HG03108 (cell line): ENCODE data around the gene SULT2B1.

Experiments
- ATAC-seq: cut with Tn5 transposase; IDR thresholded peaks from one replicate; pipeline ENCODE4 v1.9.1; 2021; ENCODE audit warnings: moderate library complexity; ENCODE audit not compliant: unreplicated experiment

The SULT2B1 gene

DNA sequence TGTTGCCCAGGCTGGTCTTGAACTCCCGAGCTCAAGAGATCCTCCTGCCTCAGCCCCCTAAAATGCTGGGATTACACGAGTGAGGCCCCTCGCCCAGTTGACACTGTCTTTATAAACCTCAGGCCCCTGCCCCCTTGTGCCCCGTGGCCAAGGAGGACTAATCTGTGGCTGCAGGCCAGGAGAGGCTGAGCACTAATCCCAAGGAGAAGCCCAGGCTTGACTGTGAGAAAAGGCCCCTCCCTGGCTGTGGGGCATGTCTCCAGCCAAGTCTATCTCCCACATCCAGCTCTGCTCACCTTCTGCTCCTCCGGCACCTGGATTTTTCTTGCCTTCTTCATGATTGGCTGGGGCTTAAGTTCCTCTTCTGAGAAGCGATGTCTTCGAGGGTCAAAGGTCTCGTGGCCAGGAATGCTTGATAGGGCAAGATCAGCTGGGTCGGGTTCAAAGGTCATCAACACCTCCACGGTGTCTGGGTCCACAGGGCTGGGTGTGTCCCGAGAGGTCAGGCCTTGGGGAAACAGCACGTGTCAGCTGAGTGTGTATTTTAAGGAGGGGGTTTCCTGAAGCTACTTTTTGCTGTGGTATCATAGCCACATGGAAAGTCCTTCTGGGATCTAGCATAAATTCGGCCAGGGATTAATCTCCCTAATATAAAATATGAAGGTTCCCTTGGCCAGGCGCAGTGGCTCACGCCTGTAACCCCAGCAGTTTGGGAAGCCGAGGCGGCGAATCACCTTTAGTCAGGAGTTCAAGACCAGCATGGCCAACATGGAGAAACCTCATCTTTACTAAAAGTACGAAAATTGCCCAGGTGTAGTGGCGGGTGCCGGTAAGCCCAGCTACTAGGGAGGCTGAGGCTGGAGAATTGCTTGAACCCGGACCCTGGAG lies 81.4 kb downstream of the SULT2B1 start:
- no peak for ATAC-seq

DNA sequence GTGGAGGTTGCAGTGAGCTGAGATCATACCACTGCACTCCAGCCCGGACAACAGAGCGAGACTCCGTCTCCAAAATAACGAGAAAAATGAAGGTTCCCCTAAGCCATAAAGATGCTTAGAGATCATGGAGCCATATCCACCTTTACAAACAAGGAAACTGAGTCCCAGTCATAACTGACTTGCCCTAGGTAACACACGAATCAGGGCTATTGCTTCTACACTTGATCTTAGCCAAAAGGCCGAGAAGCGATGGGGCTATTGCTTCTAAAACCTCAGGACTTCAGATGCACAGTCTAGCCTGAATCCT lies 82.0 kb downstream of the SULT2B1 start:
- no peak for ATAC-seq

DNA sequence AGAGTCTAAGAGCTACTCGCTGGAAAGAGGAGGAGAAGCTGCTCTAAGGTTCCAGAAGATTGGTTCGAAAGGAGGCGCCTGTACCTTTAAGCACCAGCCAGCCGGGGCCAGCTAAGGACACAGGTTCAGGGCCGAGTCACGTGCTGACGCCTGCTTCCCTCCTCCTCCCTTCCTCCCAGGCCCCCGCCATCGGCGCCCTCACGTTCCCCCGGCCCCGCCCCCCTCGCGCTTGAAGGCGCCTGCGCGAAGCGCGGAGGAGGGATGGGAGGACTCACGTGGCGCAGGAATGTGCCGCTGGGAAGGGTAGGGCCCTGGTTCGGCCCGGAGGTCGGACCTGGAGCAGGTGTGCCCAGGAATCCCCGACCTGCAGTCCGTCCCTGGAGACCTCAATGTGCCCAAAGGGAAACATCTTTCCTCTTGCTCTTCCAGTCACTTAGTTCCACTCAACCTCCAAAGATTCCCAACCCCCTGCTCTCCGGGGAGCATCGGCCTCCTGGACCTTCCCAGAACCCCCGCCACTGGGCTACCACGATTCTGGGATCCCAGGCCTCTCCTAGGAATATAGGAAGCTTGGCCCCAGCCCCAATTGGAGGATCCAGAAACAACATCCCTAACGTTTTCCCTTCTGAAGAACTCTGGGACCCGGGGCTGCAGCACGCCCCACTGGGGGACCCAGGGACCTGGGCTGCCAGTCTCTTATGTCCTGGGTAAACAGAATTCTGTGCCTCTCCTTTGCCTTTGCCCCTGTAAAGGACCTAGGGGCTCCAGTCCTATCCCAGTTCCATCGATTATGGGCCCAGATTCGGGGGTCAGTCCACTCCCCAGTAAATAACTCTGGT lies 82.7 kb downstream of the SULT2B1 start:
- ATAC-seq: peak; percentile 23

DNA sequence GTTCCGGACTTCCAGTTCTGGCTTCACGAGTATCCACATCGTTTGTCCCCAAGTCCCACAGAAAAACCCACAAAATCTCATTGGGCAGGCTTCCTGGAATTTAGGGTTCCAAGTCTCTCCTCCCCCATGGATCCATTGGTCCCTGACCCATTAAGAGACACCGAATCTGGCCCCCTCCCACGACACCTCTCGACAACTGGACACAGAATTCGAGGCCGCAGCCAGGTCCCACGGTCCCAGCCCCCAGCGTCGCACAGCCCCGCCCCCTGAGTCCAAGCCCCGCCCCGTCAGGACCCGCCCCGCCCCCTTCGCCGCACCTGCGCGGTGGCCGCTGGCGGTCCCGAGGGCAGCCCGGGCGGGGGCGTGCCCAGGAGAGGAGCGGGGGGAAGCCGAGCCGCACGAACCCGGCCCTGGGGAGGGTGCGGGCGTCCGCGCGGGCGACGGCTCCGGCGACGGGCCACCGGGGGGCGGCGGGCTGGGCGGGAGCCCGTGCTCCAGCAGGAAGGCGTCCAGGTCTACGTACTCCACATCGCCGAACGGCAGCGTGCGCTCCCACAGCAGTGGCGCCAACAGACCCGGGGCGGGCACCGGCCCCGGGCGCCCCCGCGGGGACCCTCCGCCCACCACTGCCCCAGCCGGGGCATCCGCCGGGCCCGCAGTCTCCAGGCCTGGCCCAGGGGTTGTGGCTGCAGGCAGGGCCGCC lies 83.4 kb downstream of the SULT2B1 start:
- no peak for ATAC-seq

DNA sequence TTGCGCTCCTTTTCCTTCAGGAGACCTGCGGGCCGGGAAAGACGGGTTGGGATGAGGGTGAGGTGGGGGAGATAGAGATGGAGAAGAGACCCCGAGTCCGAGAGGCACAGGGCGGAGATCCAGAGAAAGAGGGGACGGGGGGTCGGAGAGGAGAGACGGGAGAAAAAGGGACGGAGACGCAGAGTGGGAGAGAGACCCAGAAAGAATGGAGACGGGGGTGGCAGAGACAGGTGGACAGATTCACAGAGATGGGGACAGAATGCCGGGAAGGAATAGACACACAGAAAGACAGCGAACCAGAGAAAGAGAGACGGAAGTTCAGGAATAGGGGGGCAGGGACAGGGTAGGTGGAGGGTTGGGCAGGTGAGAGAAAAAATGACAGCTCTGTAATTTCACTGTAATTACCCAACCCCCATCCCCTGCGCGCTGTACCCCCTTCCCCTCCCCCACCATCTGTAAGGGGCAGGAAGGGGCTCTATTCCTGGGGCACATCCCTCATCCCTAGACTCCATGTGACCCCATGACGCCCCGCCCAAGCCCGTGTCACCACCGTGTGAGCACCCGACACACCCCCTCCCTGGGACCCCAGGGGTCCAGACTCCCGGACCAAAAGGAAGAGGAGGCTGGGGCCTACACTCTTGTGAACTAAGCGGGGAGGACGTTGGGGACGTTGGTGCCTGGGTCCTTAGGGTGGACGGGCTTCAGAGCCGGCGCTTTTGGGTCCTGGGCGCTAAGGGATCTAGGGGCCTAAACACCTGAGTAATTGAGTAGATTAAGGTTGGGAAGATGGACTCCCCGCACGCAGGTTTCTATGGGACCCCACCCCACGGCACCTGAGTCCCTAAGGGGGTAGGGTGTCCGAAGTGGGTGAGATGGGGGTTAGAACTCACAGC lies 84.2 kb downstream of the SULT2B1 start:
- ATAC-seq: no peak

DNA sequence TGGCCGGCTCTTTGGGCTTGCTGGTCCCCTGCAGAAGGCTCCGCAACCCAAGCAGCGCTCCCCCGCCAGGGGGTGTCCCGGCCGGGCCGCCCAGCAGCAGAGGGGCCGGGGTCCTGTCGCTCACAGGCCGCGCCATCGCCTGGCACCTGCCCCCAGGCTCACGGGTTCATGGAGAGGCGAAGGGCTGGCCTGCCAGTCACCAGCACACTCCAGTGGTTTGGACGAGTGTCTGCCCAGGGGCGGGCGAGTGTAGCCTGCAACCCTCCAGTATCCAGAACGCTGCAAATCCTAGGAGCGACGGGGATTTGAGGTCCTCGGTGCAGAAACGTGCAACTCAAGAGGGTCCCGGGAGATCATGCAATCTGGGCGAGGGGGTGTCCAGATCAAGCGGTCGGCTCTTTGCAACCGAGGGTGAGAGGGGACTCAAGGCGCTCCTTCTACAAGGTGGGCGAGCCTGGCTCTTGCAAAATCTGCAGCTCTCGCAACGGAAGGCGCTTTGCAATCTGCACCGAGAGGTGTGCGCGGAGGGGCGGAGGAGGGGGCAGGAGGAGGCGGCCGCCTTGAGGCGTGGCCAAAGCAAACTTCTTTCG lies 85.0 kb downstream of the SULT2B1 start, which contains the start of gene DBP:
Gene DBP, minus strand, starts transcription at position 521 of the 590 bp plus-strand sequence. Its CDS starts 385 bp downstream, at position 136.
- ATAC-seq: peak; percentile 0

DNA sequence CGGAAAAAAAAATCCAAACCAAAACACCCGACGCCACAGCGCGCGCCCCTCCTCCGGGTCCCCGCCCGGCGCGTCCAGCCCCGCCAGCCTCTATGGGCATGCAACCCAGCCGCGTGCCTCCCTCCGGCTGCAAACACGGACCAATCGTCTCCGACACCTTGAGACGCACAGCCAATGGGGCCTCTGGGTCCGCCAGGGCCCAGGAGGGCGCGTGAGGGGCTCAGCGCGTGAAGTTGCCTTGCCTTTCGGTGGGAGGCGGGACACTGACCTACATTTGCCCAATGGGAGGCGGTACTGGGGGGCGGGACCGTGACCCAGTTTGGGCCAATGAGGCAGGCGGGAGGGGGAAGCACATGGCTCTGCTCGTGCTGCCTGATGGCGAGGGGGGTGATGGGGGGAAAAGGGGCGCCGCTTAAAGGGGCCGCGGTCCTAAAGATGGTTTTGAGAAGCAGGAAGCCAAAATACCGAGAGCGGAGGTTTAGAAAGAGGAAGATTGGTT lies 85.5 kb downstream of the SULT2B1 start:
- peak; percentile 66 for ATAC-seq

DNA sequence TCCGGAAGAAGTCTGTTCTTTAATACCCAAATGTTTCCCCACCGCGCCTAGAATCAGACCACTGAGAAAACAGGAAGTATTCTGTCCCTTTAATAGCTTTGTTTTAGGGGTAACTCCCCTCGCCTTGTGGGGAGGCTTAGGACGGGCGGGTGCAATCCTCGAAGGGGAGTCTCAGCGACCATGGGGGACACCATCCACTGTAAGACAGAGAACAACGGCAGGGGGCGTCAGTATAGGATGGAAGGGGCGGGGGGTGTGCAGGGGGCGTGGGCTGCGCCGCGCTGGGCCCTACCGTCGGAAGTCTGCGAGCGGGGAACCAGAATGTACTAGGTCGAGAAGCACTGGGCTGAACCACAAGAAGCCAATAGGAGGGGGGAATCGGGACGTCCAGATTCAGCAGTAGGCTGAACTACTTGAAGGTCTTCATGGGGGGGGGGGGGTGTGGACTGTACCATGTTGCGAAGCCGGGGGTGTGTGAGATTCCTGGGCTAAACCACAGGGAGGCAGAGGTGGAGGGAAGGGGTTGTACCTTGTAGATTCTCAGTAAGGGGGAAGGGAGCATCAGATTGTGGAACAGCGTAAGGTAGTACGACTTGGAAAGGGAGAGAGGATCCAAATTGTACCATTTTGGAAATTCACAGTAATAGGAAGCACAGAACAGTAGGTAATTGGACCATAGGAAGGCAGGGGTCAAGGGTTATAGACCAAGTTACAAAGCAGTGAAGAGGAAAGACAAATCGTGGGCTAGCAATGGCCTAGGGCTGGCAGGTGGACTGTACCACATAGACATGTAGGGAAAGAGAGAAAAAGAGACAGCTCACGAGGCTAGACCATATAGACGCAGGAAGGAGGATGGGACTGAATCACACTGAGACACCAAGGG lies 86.2 kb downstream of the SULT2B1 start:
- ATAC-seq: peak; percentile 3

DNA sequence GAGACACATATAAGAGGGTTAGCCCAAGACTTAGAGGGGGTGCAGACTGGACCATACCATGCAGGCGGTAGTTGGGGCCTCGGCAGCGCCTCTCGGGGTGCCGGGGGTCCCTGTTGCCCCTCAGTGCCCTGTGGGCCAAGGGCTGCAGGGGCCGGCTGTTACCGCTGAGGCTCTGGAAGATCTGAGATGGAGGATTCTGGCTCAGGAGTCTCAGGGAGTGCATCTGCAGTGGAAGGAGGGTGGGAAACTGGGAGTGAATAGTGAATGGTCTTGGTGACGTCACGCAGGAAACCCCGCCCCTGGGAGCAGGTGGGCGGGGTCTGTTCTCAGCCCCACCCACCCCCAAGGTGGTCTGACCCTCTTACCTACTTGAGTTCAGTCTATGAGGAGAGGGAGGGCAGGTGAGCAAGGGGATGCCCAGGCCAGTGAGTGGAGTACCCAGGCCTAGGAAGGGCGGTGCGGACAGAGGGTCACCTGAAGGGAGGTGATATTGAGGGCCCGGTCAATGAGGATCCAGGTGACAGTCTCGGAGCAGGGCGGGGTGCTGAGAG lies 86.9 kb downstream of the SULT2B1 start:
- ATAC-seq: no peak

DNA sequence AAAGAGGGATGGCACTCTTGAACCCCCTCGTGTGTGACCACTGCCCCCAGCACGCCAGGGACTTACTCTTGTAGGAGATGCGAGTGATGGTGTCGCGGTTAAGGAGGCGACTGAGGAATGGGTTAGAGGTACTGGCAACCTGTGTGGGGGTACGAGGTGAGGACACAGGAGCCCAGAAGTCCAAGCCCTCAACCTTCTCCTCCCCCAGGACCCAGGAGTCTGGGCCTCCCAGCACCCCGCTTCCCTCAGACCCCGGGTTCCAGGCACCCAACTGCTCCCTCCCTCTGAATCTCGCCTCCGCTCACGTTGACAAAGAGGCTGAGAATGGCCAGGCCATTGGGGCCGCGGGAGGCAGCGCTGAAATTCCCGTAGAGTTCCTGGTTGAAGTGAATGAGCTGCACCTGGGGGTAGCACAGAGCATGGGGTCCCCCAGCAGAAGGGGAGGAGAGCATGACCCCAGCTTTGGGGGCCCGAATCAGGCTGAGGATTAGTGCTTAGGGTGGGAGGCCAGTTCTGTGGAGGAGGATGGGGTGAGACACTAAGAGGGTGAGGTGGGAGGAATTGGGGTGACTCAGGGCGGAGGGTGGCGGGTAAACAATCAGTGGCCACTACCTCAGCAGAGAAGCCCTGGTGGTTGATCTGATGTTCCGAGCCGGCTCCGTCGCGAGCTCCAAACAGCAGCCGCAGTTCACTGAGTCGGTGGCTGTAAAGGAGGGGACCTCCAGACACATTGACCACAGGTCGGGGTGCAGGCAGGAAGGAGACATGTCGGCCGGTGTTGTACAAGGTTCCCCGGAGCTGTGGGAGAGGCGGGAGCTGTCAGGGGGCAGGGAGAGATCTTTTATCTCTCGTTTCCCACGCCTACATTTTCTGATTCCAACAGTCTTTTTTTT lies 87.8 kb downstream of the SULT2B1 start:
- ATAC-seq: no peak

DNA sequence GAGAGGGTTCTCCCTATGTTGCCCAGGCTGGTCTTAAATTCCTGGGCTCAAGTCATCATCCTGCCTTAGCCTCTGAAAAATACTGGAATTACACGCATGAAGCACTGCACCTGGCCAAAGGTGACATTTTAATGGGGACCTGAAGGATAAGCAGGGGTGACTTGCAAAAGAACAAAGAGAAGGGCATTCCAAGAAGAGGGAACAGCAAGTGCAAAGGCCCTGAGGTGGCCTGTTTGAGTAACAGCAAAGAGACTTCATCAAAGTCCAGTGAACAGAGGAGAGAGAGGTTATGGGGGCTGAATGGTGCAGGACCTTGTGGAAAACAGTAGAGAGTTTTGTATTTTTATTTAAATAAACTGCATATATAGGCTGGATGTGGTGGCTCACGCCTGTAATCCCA lies 89.9 kb downstream of the SULT2B1 start:
- no peak for ATAC-seq

DNA sequence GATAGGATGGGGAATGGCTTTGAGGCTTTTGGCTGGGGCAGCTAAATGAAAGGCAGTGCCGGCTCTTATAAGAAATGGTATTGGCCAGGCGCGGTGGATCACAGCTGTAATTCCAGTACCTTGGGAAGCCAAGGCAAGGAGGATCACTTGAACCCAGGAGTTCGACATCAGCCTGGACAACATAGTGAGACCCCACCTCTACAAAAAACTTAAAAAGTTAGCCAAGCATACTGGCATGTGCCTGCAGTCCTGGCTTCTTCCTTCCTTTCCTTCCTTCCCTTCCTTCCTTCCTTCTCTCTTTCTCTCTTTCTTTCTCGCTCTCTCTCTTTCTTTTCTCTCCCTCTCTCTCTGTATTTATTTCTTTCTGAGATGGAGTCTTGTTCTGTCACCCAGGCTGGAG lies 90.9 kb downstream of the SULT2B1 start:
- ATAC-seq: no peak

DNA sequence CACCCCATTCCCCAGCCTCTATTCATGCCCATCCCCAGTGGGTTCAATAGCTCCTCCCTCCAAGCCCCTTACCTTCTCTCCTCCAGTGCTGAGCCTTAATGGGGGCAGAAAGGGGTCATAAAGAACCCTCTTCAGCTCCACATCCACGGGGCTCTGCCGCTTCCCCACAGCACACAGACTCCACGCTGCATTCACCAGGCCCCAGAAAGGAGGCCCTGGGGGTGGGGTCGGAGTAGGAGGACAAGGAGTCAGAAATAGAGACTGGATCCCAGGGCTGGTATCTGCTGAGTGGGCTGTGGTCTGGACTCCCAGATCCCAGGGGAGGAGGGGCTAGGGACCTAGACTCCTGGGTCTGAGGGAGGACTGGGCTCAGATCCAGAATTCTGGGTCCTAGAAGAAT lies 92.4 kb downstream of the SULT2B1 start:
- ATAC-seq: no peak

DNA sequence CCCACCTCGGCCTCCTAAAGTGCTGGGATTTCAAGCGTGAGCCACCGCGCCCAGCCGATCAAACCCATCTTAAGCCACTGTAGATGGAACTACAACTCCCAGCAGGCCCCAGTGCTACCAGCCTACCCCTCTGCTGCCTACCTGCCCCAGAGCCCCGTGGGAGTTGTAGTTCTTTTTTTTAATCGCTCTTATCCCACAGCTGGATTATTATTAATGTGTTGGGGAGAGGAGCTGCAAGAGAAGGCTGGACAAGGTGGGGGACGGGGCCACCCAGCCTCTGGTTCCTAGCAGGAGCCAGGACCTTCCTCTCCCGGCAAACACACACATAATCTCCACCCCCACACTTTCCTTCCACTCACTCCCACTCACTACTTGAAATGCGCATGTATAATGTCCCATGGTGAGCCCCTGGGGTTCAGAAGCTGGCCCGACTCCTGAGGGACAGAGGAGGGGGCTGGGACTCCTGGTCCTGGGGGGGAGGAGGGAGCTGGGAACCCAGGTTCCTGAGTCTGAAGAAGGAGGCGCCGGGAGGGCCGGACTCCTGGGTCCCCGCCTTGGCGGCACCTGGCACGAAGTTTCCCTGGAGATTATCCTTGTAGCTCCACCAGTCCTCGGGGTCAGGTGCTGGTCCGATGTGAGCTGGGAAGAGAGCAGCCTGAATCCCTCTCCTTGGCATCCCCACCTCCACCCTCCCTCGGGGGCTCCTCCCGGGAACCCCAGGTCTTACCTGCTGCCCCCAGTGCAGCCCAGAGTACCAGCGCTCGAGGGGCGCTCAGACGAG lies 93.1 kb downstream of the SULT2B1 start:
- ATAC-seq: peak; percentile 42

DNA sequence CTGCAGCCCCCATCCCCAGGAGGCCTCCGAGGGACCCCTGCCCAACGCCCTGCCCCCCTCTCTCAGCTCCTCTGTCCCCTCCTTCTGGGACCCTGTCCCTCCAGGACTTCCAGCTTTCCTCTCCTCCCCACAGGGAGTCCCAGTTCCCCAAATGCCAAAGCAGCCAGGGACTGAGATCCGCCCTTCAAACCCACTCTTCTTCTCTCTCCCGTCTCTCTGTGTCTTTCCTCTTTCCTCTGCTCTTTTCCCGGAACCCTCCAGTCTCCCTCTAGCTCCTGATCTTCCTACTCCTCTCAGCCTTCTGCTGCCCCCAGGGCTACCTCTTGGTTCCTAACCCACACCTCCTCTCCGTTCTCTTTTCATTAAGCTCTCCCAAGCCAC lies 93.6 kb downstream of the SULT2B1 start:
- no peak for ATAC-seq

DNA sequence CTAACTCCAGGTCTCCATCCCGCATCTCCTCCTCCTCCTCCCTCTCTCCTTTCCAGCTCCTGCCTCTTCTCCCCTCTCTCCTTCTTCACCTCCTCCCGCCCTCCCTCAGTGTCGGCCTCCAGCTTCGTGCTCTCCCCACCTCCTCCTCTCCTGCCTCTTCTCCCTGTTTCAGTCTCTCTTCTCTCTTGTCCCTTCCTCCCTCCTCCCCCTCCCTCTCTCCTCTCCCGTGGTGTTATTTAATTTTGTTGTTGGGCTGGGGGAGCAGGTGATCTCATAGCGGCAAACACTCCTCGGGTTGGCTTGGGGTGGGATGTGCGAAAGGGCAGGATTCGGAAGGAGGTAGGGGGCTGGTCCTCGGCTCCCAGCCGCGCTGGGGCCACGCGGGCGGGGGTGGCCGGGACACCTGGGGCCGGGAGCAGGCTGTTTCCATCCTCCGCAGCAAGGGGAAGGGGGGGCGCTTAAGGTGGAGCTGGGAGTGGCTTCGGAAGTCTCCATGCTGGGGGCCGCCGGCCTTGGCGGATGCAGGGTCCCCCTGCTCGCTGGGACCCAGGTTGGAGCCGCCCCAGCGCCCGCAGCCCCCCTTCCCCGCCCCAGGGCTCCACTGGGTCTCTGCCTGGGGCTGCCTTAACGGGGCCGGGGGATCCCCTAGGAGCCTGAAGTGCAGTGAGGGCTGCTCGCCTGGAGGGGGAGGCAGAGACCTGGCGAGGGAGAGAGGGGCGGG lies 94.2 kb downstream of the SULT2B1 start, which contains the start of gene CA11:
Gene CA11, minus strand, starts transcription at position 187 of the 721 bp plus-strand sequence. CDS start 555 bp downstream, outside the sequence.
- ATAC-seq: peak; percentile 71
